Calu3 (cell line): Measurements from ENCODE around the gene APBB1IP. TPM values are rescaled to one million over a fixed set of nuclear protein-coding genes. Genes with fewer than 3 reads are reported as not detected.
"Not testable (repeated sequence)": the region's sequence is repeated elsewhere in the genome, so short reads cannot be mapped to it uniquely, and the experiment has no call there.

Experiments used
- BruUV-seq: library from RNA; stranded (reverse); fragments of 400-500 nt; replicated peaks from 2 replicates; lab custom pipeline; 2021; lab: Mats Ljungman, UMichigan
- CTCF ChIA-PET: fragments of 300-600 bp; sonication (Branson Sonifier 250); formaldehyde crosslinking; loops from one replicate; lab custom pipeline; 2022; ENCODE audit warnings: antibody characterized with exemption; lab: Charles Lee
- DNase-seq: peaks from one replicate; pipeline ENCODE4 v3.0.0; 2022
- H3K27ac Mint-ChIP-seq: one replicate; pipeline ENCODE4 v1.8.0; 2022; ENCODE audit warnings: mixed read lengths; ENCODE audit not compliant: unreplicated experiment
- H3K27me3 Mint-ChIP-seq: one replicate; pipeline ENCODE4 v1.8.0; 2022; ENCODE audit warnings: mixed read lengths; ENCODE audit not compliant: unreplicated experiment
- H3K36me3 Mint-ChIP-seq: one replicate; pipeline ENCODE4 v1.8.0; 2022; ENCODE audit warnings: mild to moderate bottlenecking, moderate library complexity, mixed read lengths; ENCODE audit not compliant: insufficient read depth, unreplicated experiment
- H3K4me1 Mint-ChIP-seq: one replicate; pipeline ENCODE4 v1.8.0; 2022; ENCODE audit warnings: mild to moderate bottlenecking, low read depth, mixed read lengths; ENCODE audit not compliant: unreplicated experiment
- H3K4me3 Mint-ChIP-seq: one replicate; pipeline ENCODE4 v1.8.0; 2022; ENCODE audit warnings: mild to moderate bottlenecking, low read depth, moderate library complexity, mixed read lengths; ENCODE audit not compliant: unreplicated experiment
- H3K9me3 Mint-ChIP-seq: one replicate; pipeline ENCODE4 v1.8.0; 2022; ENCODE audit warnings: low read depth, mixed read lengths; ENCODE audit not compliant: unreplicated experiment
- CTCF ChIP-seq: fragments of 200-600 bp; IDR thresholded peaks from one replicate; pipeline ENCODE4 v1.8.0; 2022; ENCODE audit warnings: antibody characterized with exemption; ENCODE audit not compliant: unreplicated experiment
- intact Hi-C: fragments of 100-400 bp; cut with micrococcal nuclease; formaldehyde crosslinking; loops from one replicate; pipeline ENCODE4 v1.10.0; 2022; ENCODE audit not compliant: unreplicated experiment
- total RNA-seq: library from RNA; stranded (reverse); gene quantifications from 2 replicates; pipeline ENCODE4 v1.2.3, GENCODE V29; 2022

The APBB1IP gene
- total RNA-seq, 1 experiment from 2014 or later = 1.5 TPM

DNA sequence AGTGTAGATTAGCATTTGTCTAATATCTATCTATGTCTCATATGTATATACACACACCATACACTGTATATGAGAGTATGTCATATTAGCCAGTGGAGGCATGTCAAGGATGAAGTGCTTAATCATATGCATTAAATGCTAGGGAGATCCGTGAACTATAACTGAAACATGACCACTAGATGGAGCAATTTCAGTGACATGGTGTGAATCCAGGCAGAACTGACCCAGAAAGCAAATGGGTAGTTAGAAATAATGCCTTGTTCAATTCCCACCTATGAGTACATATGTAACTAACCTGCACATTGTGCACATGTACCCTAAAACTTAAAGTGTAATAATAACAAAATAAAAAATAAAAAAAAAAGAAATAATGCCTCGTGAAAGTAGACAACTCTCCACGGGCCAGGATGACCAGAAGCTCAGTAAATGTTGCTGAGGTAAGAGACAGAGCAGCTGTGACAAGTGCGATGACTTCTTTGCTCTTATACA is 168.3 kb downstream of the APBB1IP start:
- not testable (repeated sequence) for H3K4me3 Mint-ChIP-seq, H3K4me1 Mint-ChIP-seq, H3K36me3 Mint-ChIP-seq, BruUV-seq, H3K9me3 Mint-ChIP-seq, H3K27me3 Mint-ChIP-seq, DNase-seq, H3K27ac Mint-ChIP-seq
- intact Hi-C loops = loop anchor here (5.0 kb wide), 1 partner anchor 276 kb away; no protein-coding TSS in a partner anchor
- CTCF ChIA-PET = interaction anchor here (0.6 kb wide), 1 partner anchor 793 kb away, joined by 3 read pairs; no protein-coding TSS in a partner anchor
- TF ChIP-seq CTCF = peak; percentile 28

DNA sequence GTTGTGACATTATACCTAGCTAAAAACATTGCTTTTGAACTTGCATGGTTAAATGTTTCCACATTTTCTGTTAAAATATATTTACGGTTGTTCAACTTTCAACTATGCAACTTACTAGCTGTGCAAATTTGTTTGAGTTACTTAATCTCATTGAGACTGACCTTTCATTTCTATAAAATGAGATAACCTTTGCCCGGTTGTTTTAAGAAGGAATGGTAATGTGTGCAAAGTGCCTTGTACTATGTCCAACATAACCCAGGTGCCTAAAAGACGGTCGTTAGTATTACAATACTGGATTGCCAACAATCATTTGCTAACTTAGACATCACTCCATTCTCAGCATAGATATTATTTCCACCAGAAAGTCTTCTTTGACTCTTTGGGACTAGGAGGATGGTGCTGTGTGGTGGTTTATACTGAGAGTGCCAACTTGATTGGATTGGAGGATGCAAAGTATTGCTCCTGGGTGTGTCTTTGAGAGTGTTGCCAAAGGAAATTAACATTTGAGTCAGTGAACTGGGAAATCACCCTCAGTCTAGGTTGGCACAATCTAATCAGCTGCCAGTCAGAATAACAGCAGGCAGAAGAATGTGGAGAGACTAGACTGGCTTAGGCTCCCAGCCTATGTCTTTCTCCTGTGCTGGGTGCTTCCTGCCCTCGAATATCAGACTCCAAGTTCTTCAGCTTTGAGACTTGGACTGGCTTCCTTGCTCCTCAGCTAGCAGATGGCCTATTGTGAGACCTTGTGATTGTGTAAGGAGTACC is 174.2 kb downstream of the APBB1IP start:
- peak; percentile 12 for DNase-seq
- H3K4me1 Mint-ChIP-seq = no peaks in the 10 kb centered on the region
- no peaks in the 10 kb centered on the region for H3K27me3 Mint-ChIP-seq
- CTCF ChIA-PET = interaction anchor here (0.5 to 1.0 kb wide), 2 partner anchors 9 to 882 kb away, joined by 3 to 4 read pairs; no protein-coding TSS in a partner anchor
- BruUV-seq = no TSS peak
- H3K36me3 Mint-ChIP-seq = no peaks in the 10 kb centered on the region
- no peak overlapping the region for H3K4me3 Mint-ChIP-seq
- intact Hi-C loops = no loop called here
- TF ChIP-seq CTCF = no peak
- no peak overlapping the region for H3K27ac Mint-ChIP-seq
- peaks cover 2% of the 10 kb centered on the region for H3K9me3 Mint-ChIP-seq

Other genes with a start within 250 kb of the APBB1IP start
- not detected in 2 replicates for gene GAD2, start 221.6 kb upstream of the APBB1IP start, total RNA-seq